GM12875 (cell line): ENCODE measurements around the gene PPP1R14D.

Experiments used
- H3K4me3 ChIP-seq: one replicate; pipeline ENCODE4 v1.5.1; 2011; ENCODE audit warnings: low read depth, low read length, control low read depth
- TF ChIP-seq, protein P1 (sequence below): IDR thresholded peaks from 2 replicates; pipeline ENCODE4 v1.5.1; 2011; ENCODE audit warnings: low read depth, mild to moderate bottlenecking, control low read depth, inconsistent platforms, low read length, moderate library complexity, borderline replicate concordance; ENCODE audit not compliant: insufficient read depth

The PPP1R14D gene, protein sequence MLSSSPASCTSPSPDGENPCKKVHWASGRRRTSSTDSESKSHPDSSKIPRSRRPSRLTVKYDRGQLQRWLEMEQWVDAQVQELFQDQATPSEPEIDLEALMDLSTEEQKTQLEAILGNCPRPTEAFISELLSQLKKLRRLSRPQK

DNA sequence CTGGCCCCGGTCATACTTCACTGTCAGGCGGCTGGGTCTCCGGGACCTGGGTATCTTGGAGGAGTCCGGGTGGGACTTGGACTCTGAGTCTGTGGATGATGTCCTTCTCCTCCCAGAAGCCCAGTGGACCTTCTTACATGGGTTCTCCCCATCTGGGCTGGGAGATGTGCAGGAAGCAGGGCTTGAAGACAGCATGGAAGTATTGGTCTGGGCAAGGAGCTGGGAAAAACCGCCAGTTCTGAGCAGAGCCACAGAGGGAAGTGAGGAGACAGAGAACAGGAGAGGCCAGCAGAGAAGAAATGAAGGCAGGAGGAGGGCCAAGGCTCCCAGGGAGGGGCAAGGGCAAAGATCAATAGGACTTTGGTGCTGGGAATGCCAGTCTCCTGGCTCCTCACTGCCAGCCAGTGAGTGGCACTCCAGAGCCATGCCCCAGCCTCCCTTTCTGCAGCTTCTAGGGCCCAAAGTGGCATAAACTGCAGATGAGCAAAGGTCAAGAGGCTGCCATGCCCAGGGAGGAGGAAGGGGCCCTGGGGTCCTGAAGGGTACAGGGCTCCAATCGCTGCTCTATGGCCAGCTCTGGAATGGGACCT lies at the start of gene PPP1R14D:
Gene PPP1R14D (minus strand): TSS at position 262 of the 590 bp plus-strand sequence. CDS start 67 bp downstream, at position 195.
- TF ChIP-seq, protein P1, sequence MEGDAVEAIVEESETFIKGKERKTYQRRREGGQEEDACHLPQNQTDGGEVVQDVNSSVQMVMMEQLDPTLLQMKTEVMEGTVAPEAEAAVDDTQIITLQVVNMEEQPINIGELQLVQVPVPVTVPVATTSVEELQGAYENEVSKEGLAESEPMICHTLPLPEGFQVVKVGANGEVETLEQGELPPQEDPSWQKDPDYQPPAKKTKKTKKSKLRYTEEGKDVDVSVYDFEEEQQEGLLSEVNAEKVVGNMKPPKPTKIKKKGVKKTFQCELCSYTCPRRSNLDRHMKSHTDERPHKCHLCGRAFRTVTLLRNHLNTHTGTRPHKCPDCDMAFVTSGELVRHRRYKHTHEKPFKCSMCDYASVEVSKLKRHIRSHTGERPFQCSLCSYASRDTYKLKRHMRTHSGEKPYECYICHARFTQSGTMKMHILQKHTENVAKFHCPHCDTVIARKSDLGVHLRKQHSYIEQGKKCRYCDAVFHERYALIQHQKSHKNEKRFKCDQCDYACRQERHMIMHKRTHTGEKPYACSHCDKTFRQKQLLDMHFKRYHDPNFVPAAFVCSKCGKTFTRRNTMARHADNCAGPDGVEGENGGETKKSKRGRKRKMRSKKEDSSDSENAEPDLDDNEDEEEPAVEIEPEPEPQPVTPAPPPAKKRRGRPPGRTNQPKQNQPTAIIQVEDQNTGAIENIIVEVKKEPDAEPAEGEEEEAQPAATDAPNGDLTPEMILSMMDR = no peak
- H3K4me3 ChIP-seq = no peak within 1 kb of the TSS

DNA sequence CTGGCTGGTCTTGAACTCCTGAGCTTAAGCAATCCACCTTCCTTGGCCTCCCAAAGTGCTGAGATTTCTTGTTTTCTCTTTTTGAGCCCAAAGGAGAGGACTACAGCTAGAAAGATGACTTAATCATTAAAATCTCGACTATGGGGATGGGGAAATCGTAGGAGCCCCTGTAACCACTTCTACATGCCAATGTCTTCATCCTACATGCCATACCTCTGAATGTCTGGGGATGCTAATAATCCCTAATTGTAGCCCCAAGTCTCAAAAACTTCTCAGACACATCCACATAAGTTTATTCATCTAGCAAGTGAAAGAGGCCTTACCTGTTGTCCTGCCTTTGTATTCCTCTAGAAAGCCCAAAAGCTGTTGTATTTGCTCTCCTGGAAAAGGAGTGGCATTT lies 49.2 kb upstream of the PPP1R14D start:
- no peak overlapping the region for H3K4me3 ChIP-seq
- TF ChIP-seq, protein P1 = no peak

DNA sequence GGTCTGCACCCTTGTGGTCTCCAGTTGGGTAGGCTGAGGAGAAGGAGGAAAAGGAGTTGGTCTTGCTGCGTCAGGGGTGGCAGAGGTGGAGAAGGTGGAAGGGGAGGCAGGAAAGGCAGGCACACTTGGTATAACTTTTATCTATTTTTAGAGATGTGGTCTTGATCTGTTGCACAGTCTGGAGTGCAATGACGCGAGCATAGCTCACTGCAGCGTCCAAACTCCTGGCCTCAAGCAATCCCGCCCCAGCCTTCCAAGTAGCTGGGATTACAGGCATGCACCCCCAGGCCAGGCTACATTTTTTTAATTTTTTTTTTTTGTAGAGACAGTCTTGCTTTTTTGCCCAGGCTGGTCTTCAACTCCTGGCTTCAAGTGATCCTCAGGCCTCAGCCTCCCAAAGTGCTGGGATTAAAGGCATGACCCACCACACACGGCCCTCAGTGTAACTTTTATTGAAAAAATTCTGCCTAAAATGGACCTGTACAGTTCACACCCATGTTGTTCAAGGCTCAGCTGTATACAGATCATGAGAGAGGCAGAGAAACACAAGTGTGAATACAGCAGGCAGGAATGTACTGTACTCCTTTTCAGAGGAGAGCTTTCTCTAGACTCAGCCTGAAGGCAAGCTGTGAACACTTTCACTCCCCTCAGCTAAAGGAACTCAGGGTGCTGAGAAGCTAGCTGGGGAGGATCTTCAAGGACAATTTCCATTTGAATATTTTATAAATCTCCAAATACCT lies 47.7 kb upstream of the PPP1R14D start:
- no peak overlapping the region for H3K4me3 ChIP-seq
- TF ChIP-seq, protein P1 = no peak

DNA sequence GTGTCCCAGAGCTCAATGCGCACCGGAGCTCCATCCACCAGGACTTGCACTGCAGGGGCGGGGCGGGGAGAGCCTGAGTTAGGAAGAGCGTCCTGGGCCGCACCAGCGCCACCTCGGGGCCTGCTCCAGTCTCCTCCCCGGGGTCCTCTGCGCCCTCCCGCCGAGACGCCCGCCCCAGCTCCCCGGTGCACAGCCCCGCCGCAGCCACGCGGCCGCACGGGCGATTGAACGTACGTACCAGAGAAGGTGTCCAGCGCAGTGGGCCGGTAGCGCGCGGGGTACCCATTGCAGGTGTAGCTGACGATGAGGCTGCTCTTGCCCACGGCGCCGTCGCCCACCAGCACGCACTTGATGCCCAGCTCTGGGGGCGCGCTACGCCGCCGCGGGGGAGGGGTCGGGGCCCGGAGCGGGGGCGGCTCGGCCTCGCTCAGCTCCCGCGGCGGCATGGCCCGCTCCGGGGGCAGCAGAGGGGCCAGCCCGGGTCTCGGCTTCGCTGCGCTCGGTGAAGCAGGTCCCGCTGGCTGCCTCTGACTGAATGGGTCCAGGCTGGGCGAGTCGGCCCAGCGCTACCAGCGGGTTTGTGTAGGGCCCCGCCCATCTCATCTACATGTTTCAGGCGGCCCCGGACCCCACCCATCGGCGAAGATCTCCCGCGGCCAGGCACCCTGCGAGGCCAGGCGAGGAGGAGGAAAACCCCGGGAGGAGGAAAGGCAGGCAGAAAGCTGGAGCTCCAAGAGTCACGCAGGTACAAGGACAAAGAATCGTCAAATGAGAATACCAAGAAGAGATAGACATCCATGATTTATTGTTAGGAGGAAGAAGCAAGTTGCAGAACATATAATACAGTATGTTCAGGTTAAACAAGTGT lies 45.4 kb upstream of the PPP1R14D start, which contains the start of gene RHOV:
Gene RHOV (minus strand): TSS at position 541 of the 868 bp plus-strand sequence. CDS start 95 bp downstream, at position 446.
- TF ChIP-seq, protein P1 = peak; percentile 55
- H3K4me3 ChIP-seq = peak within 1 kb of the TSS; percentile 68

DNA sequence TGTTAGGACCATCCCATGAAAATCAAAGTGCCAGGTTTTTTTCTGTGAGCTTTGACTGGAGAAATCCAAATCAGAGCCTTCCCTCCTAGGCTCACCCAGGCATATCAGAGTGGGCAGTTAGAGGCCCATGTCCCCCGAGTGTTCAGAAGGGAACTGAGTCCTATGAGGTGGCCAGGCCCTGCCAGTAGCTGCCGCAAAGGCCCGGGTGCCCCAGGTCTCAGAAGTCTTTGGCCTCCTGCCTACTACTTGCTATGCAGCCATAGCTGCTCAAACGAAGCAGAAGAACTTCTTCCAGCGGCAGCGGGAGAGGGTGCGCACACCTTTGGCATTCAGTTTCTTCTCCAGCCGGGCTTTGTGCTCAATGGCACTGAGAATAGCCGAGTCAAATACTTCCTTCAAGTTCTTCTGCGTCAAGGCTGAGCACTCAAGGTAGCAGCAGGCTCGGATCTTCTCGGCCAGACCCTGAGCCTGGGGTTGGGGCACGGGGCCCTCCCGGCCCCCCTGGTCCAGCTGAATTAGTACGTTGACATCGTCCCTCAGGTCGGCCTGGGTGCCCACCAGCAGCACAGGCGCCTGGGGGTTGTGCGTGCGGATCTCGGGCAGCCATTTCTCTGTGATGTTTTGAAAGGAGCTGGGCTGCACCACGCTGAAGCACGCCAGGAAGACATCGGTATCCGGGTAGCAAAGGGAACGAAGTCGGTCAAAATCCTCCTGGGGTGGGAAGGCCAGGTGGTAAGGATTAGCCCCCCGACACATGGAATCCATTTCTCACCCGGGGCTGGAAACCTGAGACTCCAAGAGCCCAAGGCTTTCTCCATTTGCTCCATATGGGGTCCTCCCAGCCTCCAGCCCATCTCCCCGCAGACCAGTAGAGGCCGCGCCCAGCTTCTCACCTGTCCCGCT lies 44.5 kb upstream of the PPP1R14D start:
- TF ChIP-seq, protein P1 = no peak
- H3K4me3 ChIP-seq = peak overlapping the region; percentile 68
